H1 (cell line): ENCODE data around the gene PDK2.

ENCODE experiments used
- CHD1 ChIP-seq: IDR thresholded peaks from 2 replicates; pipeline ENCODE4 v1.6.1; 2012; ENCODE audit warnings: low read depth, low read length, improper control_type of control experiment
- CHD2 ChIP-seq: IDR thresholded peaks from 2 replicates; pipeline ENCODE4 v1.6.1; 2012; ENCODE audit warnings: low read length, improper control_type of control experiment
- EP300 ChIP-seq, 2 experiments: IDR thresholded peaks; 1 replicate in 1 of 2; 2 replicates in 1 of 2; pipeline ENCODE4 v1.6.1; 2011 to 2012; ENCODE audit warnings: low read depth in 2 of 2, low read length in 2 of 2, mild to moderate bottlenecking in 2 of 2, borderline replicate concordance in 1 of 2, inconsistent platforms in 1 of 2, moderate library complexity in 1 of 2
- POLR2A ChIP-seq, 2 experiments: IDR thresholded peaks; 1 replicate in 1 of 2; 2 replicates in 1 of 2; pipeline ENCODE4 v1.6.1; 2011; ENCODE audit warnings: low read depth in 2 of 2, low read length in 2 of 2, mild to moderate bottlenecking in 2 of 2; ENCODE audit errors: control extremely low read depth in 1 of 2
- POLR2AphosphoS5 ChIP-seq: IDR thresholded peaks from 2 replicates; pipeline ENCODE4 v1.6.1; 2011; ENCODE audit warnings: low read depth, low read length
- YY1 ChIP-seq: IDR thresholded peaks from 2 replicates; pipeline ENCODE4 v1.6.1; 2011; ENCODE audit warnings: low read depth, mild to moderate bottlenecking, low read length
- TF ChIP-seq, protein P1 (sequence below), 3 experiments: IDR thresholded peaks; 1 replicate in 2 of 3; 2 replicates in 1 of 3; pipeline versions ENCODE4 v1.5.1 to v1.6.1; 2011; ENCODE audit warnings: low read length in 3 of 3, mild to moderate bottlenecking in 3 of 3, inconsistent platforms in 2 of 3, low read depth in 1 of 3, moderate library complexity in 1 of 3; ENCODE audit not compliant: insufficient read depth in 1 of 3; ENCODE audit errors: control extremely low read depth in 1 of 3

DNA sequence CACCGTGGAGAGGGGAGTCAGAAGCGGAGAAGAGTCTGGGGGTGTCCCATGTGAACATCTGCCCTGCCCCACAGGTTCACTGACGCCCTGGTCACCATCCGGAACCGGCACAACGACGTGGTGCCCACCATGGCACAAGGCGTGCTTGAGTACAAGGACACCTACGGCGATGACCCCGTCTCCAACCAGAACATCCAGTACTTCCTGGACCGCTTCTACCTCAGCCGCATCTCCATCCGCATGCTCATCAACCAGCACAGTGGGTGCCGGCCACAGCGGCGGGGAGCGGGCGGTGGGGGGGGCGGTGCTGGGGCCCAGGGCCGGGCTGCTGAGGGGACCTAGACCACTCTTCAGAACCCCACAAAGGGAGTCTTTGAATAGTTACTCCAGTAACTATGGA is 10.7 kb downstream of the PDK2 start:
- TF ChIP-seq POLR2AphosphoS5 (no peak), CHD2 (no peak), YY1 (no peak), CHD1 (no peak), EP300 (IDR thresholded peaks at IDR 0.05; ENCODE audit: borderline replicate concordance in 1 of 2, low read depth in 2 of 2, low read length in 2 of 2) (no peak), POLR2A (IDR thresholded peaks at IDR 0.05; ENCODE audit: control extremely low read depth in 1 of 2, low read depth in 2 of 2, low read length in 2 of 2) (no peak)
- TF ChIP-seq, protein P1, sequence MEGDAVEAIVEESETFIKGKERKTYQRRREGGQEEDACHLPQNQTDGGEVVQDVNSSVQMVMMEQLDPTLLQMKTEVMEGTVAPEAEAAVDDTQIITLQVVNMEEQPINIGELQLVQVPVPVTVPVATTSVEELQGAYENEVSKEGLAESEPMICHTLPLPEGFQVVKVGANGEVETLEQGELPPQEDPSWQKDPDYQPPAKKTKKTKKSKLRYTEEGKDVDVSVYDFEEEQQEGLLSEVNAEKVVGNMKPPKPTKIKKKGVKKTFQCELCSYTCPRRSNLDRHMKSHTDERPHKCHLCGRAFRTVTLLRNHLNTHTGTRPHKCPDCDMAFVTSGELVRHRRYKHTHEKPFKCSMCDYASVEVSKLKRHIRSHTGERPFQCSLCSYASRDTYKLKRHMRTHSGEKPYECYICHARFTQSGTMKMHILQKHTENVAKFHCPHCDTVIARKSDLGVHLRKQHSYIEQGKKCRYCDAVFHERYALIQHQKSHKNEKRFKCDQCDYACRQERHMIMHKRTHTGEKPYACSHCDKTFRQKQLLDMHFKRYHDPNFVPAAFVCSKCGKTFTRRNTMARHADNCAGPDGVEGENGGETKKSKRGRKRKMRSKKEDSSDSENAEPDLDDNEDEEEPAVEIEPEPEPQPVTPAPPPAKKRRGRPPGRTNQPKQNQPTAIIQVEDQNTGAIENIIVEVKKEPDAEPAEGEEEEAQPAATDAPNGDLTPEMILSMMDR (IDR thresholded peaks at IDR 0.05; ENCODE audit: control extremely low read depth in 1 of 3, insufficient read depth in 1 of 3, low read depth in 1 of 3, low read length in 3 of 3), result no peak
